ENCODE measurements around the gene CFAP410. TPM values are rescaled to one million over a fixed set of nuclear protein-coding genes. Genes with fewer than 3 reads are reported as not detected.

Gene CFAP410
- total RNA-seq, 1 donor from 2014 or later = 20.6 TPM

DNA sequence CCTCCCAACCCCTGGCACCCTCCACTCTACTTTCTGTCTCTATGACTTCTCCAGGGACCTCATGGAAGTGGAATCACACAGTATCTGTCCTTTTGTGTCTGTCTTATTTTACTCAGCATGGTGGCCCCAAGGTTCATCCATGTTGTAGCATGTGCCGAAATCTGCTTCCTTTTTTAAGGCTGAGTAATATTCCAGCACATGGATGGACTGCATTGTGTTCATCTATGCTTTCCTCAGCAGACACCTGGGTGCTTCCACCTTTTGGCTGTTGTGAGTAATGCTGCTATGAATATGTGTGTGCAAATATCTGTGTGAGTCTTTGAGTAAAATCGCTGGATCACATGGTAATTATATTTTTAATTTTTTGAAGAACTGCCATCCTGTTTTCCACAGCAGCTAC lies 40.9 kb downstream of the CFAP410 start:
- no peaks in the 10 kb centered on the region for H3K36me3 Mint-ChIP-seq (ENCODE audit: unreplicated experiment)
- peaks cover 2% of the 10 kb centered on the region for H3K4me1 Mint-ChIP-seq (ENCODE audit: low read depth, unreplicated experiment)
- no peak for DNase-seq
- TF ChIP-seq CTCF (IDR thresholded peaks at IDR 0.05; ENCODE audit: partially characterized antibody, unreplicated experiment) = no peak
- H3K27me3 Mint-ChIP-seq (ENCODE audit: unreplicated experiment) = peaks cover 10% of the 10 kb centered on the region
- H3K9me3 Mint-ChIP-seq (ENCODE audit: unreplicated experiment) = no peaks in the 10 kb centered on the region
- no peak overlapping the region for H3K27ac Mint-ChIP-seq (ENCODE audit: unreplicated experiment)
- no peak overlapping the region for H3K4me3 Mint-ChIP-seq (ENCODE audit: unreplicated experiment)

DNA sequence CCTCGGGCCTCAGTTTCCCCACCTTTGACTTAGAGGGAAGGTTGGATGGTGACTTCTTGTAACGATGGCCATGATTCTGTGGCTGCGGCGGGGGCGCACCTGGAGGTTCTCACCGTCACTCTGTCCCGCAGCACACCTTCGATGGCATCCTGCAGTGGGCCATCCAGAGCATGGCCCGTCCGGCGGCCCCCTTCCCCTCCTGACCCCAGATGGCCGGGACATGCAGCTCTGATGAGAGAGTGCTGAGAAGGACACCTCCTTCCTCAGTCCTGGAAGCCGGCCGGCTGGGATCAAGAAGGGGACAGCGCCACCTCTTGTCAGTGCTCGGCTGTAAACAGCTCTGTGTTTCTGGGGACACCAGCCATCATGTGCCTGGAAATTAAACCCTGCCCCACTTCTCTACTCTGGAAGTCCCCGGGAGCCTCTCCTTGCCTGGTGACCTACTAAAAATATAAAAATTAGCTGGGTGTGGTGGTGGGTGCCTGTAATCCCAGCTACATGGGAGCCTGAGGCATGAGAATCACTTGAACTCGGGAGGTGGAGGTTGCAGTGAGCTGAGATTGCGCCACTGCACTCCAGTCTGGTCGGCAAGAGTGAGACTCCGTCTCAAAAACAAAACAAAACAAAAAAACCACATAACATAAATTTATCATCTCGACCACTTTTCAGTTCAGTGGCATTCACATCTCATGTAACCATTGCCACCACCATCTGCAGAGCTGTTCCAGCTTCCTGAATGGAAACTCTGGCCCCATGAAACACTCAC lies 41.5 kb downstream of the CFAP410 start:
- DNase-seq = peak; percentile 93
- peak; percentile 68 for TF ChIP-seq CTCF (IDR thresholded peaks at IDR 0.05; ENCODE audit: partially characterized antibody, unreplicated experiment)
- H3K9me3 Mint-ChIP-seq (ENCODE audit: unreplicated experiment) = no peaks in the 10 kb centered on the region
- H3K27me3 Mint-ChIP-seq (ENCODE audit: unreplicated experiment) = peaks cover 10% of the 10 kb centered on the region
- H3K4me3 Mint-ChIP-seq (ENCODE audit: unreplicated experiment) = no peak overlapping the region
- H3K36me3 Mint-ChIP-seq (ENCODE audit: unreplicated experiment) = no peaks in the 10 kb centered on the region
- no peak overlapping the region for H3K27ac Mint-ChIP-seq (ENCODE audit: unreplicated experiment)
- peaks cover 2% of the 10 kb centered on the region for H3K4me1 Mint-ChIP-seq (ENCODE audit: low read depth, unreplicated experiment)

- no peak for DNase-seq
- peaks cover 10% of the 10 kb centered on the region for H3K27me3 Mint-ChIP-seq (ENCODE audit: unreplicated experiment)
- no peak for TF ChIP-seq CTCF (IDR thresholded peaks at IDR 0.05; ENCODE audit: partially characterized antibody, unreplicated experiment)
- peaks cover 2% of the 10 kb centered on the region for H3K9me3 Mint-ChIP-seq (ENCODE audit: unreplicated experiment)
- peaks cover 2% of the 10 kb centered on the region for H3K4me1 Mint-ChIP-seq (ENCODE audit: low read depth, unreplicated experiment)
- no peak overlapping the region for H3K4me3 Mint-ChIP-seq (ENCODE audit: unreplicated experiment)
- H3K27ac Mint-ChIP-seq (ENCODE audit: unreplicated experiment) = no peak overlapping the region
- H3K36me3 Mint-ChIP-seq (ENCODE audit: unreplicated experiment) = no peaks in the 10 kb centered on the region
These were observed 42.3 kb downstream of the CFAP410 start for GRCh38 chr21:44296916-44297315.

- H3K9me3 Mint-ChIP-seq (ENCODE audit: unreplicated experiment) = peaks cover 2% of the 10 kb centered on the region
- TF ChIP-seq CTCF (IDR thresholded peaks at IDR 0.05; ENCODE audit: partially characterized antibody, unreplicated experiment) = no peak
- peaks cover 2% of the 10 kb centered on the region for H3K4me1 Mint-ChIP-seq (ENCODE audit: low read depth, unreplicated experiment)
These were observed 43.1 kb downstream of the CFAP410 start for GRCh38 chr21:44296103-44296519.

DNA sequence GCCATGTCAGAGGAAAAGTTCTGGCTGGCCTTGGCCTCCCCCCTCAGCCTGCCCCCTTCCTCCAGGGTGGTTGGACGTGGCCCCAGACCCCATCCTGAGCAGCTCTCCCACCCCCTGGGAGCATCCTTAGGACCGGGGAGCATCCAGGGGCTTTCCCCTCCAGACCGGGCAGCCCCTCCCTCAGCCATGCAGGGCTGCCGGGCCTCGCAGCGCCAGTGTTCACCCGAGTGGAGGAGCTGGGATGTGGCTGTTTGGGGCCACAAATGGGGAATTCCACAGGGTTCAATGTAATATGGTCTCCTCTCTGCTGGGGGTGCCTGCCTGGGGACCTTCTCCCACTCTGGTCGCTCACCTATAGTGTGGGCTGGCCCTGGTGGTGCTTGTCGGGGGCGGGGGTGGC lies 43.5 kb downstream of the CFAP410 start:
- no peak for DNase-seq
- Mint-ChIP-seq H3K27ac (ENCODE audit: unreplicated experiment) (no peak overlapping the region), H3K27me3 (ENCODE audit: unreplicated experiment) (peaks cover 10% of the 10 kb centered on the region), H3K4me3 (ENCODE audit: unreplicated experiment) (no peak overlapping the region), H3K9me3 (ENCODE audit: unreplicated experiment) (peaks cover 2% of the 10 kb centered on the region), H3K4me1 (ENCODE audit: low read depth, unreplicated experiment) (peaks cover 2% of the 10 kb centered on the region), H3K36me3 (ENCODE audit: unreplicated experiment) (no peaks in the 10 kb centered on the region)
- TF ChIP-seq CTCF (IDR thresholded peaks at IDR 0.05; ENCODE audit: partially characterized antibody, unreplicated experiment) = no peak

More at GRCh38 chr21:44296103-44296519, 43.1 kb downstream of the CFAP410 start:
- peaks cover 10% of the 10 kb centered on the region for H3K27me3 Mint-ChIP-seq (ENCODE audit: unreplicated experiment)
- no peak overlapping the region for H3K27ac Mint-ChIP-seq (ENCODE audit: unreplicated experiment)
- no peak for DNase-seq
- no peak overlapping the region for H3K4me3 Mint-ChIP-seq (ENCODE audit: unreplicated experiment)
- H3K36me3 Mint-ChIP-seq (ENCODE audit: unreplicated experiment) = no peaks in the 10 kb centered on the region
